GM23338 (cell line): ENCODE results near the gene UNC5B. TPM values are rescaled to one million over a fixed set of nuclear protein-coding genes. Genes with fewer than 3 reads are reported as not detected.

Experiments used
- ATAC-seq: fragments of 200-7000 bp; cut with Tn5 transposase; 3 replicates; pipeline ENCODE4 v1.9.1; 2020
- DNase-seq: peaks from one replicate; pipeline ENCODE4 v3.0.0-alpha.2; 2015; ENCODE audit warnings: low spot score
- H2AFZ ChIP-seq: fragments of 200-600 bp; sonication (generic); 2 replicates; pipeline ENCODE4 v1.8.0; 2016; ENCODE audit warnings: antibody characterized with exemption, mild to moderate bottlenecking, moderate library complexity
- H3F3A ChIP-seq: fragments of 200-600 bp; sonication (generic); replicated peaks from 2 replicates; pipeline ENCODE4 v1.8.0; 2017; ENCODE audit warnings: antibody characterized with exemption, mixed run types, low read depth
- H3K27ac ChIP-seq: fragments of 200-600 bp; sonication (generic); 2 replicates; pipeline ENCODE4 v1.6.1; 2016; ENCODE audit warnings: low read depth
- H3K27me3 ChIP-seq: fragments of 200-600 bp; sonication (generic); 2 replicates; pipeline ENCODE4 v1.8.0; 2016; ENCODE audit warnings: mild to moderate bottlenecking, mixed run types, moderate library complexity; ENCODE audit not compliant: insufficient read depth
- H3K36me3 ChIP-seq: fragments of 200-600 bp; sonication (generic); 2 replicates; pipeline ENCODE4 v1.8.0; 2016; ENCODE audit warnings: mild to moderate bottlenecking; ENCODE audit not compliant: insufficient read depth
- H3K4me1 ChIP-seq: fragments of 200-600 bp; sonication (generic); 2 replicates; pipeline ENCODE4 v1.8.0; 2016; ENCODE audit warnings: mild to moderate bottlenecking, moderate library complexity; ENCODE audit not compliant: insufficient read depth
- H3K4me2 ChIP-seq: fragments of 200-600 bp; sonication (generic); 2 replicates; pipeline ENCODE4 v1.7.1; 2017; ENCODE audit warnings: mixed run types
- H3K4me3 ChIP-seq: fragments of 200-600 bp; sonication (generic); 2 replicates; pipeline ENCODE4 v1.6.1; 2016; ENCODE audit warnings: mixed run types
- H3K79me2 ChIP-seq: fragments of 200-600 bp; sonication (generic); replicated peaks from 2 replicates; pipeline ENCODE4 v1.8.0; 2017; ENCODE audit warnings: mild to moderate bottlenecking; ENCODE audit not compliant: insufficient read depth
- H3K9me2 ChIP-seq: fragments of 200-600 bp; sonication (generic); 2 replicates; pipeline ENCODE4 v1.8.0; 2017; ENCODE audit not compliant: insufficient read depth
- H4K20me1 ChIP-seq: fragments of 200-600 bp; sonication (generic); replicated peaks from 2 replicates; pipeline ENCODE4 v1.8.0; 2017; ENCODE audit warnings: mild to moderate bottlenecking; ENCODE audit not compliant: insufficient read depth
- H3K27ac Mint-ChIP-seq: 2 replicates; pipeline ENCODE4 v1.8.0; 2020; ENCODE audit warnings: inconsistent platforms, mild to moderate bottlenecking, moderate library complexity, mixed read lengths
- H3K27me3 Mint-ChIP-seq: 3 replicates; pipeline ENCODE4 v1.8.0; 2022; ENCODE audit warnings: low read depth, mild to moderate bottlenecking, moderate library complexity, mixed read lengths, inconsistent platforms; ENCODE audit not compliant: insufficient read depth, poor library complexity
- H3K36me3 Mint-ChIP-seq: 3 replicates; pipeline ENCODE4 v1.8.0; 2021; ENCODE audit warnings: low read depth, mild to moderate bottlenecking, inconsistent platforms, moderate library complexity, mixed read lengths
- H3K4me1 Mint-ChIP-seq: 3 replicates; pipeline ENCODE4 v1.8.0; 2020; ENCODE audit warnings: mild to moderate bottlenecking, inconsistent platforms, mixed read lengths
- H3K4me3 Mint-ChIP-seq: 3 replicates; pipeline ENCODE4 v1.8.0; 2021; ENCODE audit warnings: moderate library complexity, mild to moderate bottlenecking, inconsistent platforms, mixed read lengths
- H3K9me3 Mint-ChIP-seq: 3 replicates; pipeline ENCODE4 v1.8.0; 2020; ENCODE audit warnings: moderate library complexity, mild to moderate bottlenecking, inconsistent platforms, mixed read lengths
- CREB1 ChIP-seq: fragments of 250-450 bp; sonication (Bioruptor Pico); IDR thresholded peaks from 2 replicates; pipeline ENCODE4 v1.5.0; 2020; ENCODE audit warnings: low read depth, mild to moderate bottlenecking, moderate library complexity
- CTCF ChIP-seq, 2 experiments: fragments of 200-600 bp in 1 of 2; sonication (generic) in 1 of 2; conservative IDR thresholded peaks; 2 replicates each; pipeline versions ENCODE4 v1.5.1 to v1.6.1; 2016 to 2017; ENCODE audit warnings: antibody characterized with exemption in 2 of 2, low read depth in 2 of 2, mild to moderate bottlenecking in 2 of 2, moderate library complexity in 1 of 2
- ETS1 ChIP-seq: IDR thresholded peaks from 2 replicates; pipeline ENCODE4 v1.6.1; 2016; ENCODE audit warnings: antibody characterized with exemption
- EZH2 ChIP-seq: fragments of 200-600 bp; sonication (generic); IDR thresholded peaks from one replicate; pipeline ENCODE4 v1.8.0; 2017; ENCODE audit warnings: antibody characterized with exemption, mild to moderate bottlenecking, low read depth; ENCODE audit not compliant: unreplicated experiment
- EZH2phosphoT487 ChIP-seq: fragments of 200-600 bp; sonication (generic); IDR thresholded peaks from one replicate; pipeline ENCODE4 v1.8.1; 2018; ENCODE audit warnings: antibody characterized with exemption; ENCODE audit not compliant: unreplicated experiment
- JUNB ChIP-seq: IDR thresholded peaks from one replicate; pipeline ENCODE4 v1.6.1; 2016; ENCODE audit warnings: antibody characterized with exemption; ENCODE audit not compliant: unreplicated experiment
- STAT1 ChIP-seq: IDR thresholded peaks from one replicate; pipeline ENCODE4 v1.6.1; 2016; ENCODE audit warnings: antibody characterized with exemption; ENCODE audit not compliant: unreplicated experiment
- ZNF114 ChIP-seq: fragments of 250-450 bp; sonication (Bioruptor Pico); IDR thresholded peaks from 2 replicates; pipeline ENCODE4 v1.5.0; 2020; ENCODE audit warnings: mild to moderate bottlenecking, moderate library complexity
- ZNF462 ChIP-seq: fragments of 250-450 bp; sonication (Bioruptor Pico); IDR thresholded peaks from 2 replicates; pipeline ENCODE4 v1.5.0; 2020; ENCODE audit warnings: mild to moderate bottlenecking, moderate library complexity
- polyA plus RNA-seq: library from polyadenylated mRNA; unstranded; fragments of >200 nt; fragmentation: Nextera tagmentation; extraction: Ambion mirVana; gene quantifications from 2 replicates; pipeline ENCODE4 v1.2.1, GENCODE V29; 2016
- total RNA-seq: library from RNA; depleted of rRNA; stranded (reverse); fragments of >200 nt; shearing (Covaris generic); gene quantifications from 2 replicates; pipeline ENCODE4 v1.2.3, GENCODE V29; 2014

UNC5B gene
- total and polyA plus RNA-seq, 2 experiments from 2014 or later: 8.0 to 31.2 TPM

GRCh38 chr10:71255550-71255807 lies 43.1 kb downstream of the UNC5B start:
- peaks cover 19% of the 10 kb centered on the region for H3K79me2 ChIP-seq

GRCh38 chr10:71255808-71256660 lies 43.7 kb downstream of the UNC5B start:
- H3K27me3 Mint-ChIP-seq: peaks cover 10% of the 10 kb centered on the region
- peaks cover 29% of the 10 kb centered on the region for H3K4me1 ChIP-seq
- H4K20me1 ChIP-seq: peaks cover 2% of the 10 kb centered on the region
- no peaks in the 10 kb centered on the region for H3F3A ChIP-seq
- no peaks in the 10 kb centered on the region for H3K9me3 Mint-ChIP-seq
- no peak overlapping the region for H3K27ac ChIP-seq
- H2AFZ ChIP-seq: no peak overlapping the region
- H3K4me1 Mint-ChIP-seq: peaks cover 61% of the 10 kb centered on the region
- DNase-seq: no peak
- ATAC-seq: no peak
- H3K36me3 ChIP-seq: no peaks in the 10 kb centered on the region
- H3K36me3 Mint-ChIP-seq: no peaks in the 10 kb centered on the region; the same call in 1 of the 3 replicates
- H3K27me3 ChIP-seq: no peaks in the 10 kb centered on the region
- no peak overlapping the region for H3K4me3 Mint-ChIP-seq
- peaks cover 19% of the 10 kb centered on the region for H3K79me2 ChIP-seq
- no peaks in the 10 kb centered on the region for H3K9me2 ChIP-seq
- no peak overlapping the region for H3K4me2 ChIP-seq
- H3K27ac Mint-ChIP-seq: no peak overlapping the region
- H3K4me3 ChIP-seq: no peak overlapping the region
- no peak for TF ChIP-seq STAT1
- no peak for TF ChIP-seq JUNB
- TF ChIP-seq EZH2phosphoT487: no peak
- no peak for TF ChIP-seq ZNF462
- TF ChIP-seq EZH2: no peak
- no peak for TF ChIP-seq ETS1
- no peak for TF ChIP-seq CTCF (conservative IDR thresholded peaks at IDR 0.05; ENCODE audit: low read depth in 2 of 2)

More at GRCh38 chr10:71255550-71255807, 43.1 kb downstream of the UNC5B start:
- no peak overlapping the region for H2AFZ ChIP-seq
- TF ChIP-seq ETS1 (no peak), EZH2phosphoT487 (no peak), ZNF114 (no peak), JUNB (no peak), CREB1 (no peak)
- no peak for ATAC-seq
- H3K4me2 ChIP-seq: no peak overlapping the region
- no peak for DNase-seq
- no peaks in the 10 kb centered on the region for H3K9me2 ChIP-seq
- H3K27me3 Mint-ChIP-seq: peaks cover 10% of the 10 kb centered on the region
- H3K4me3 Mint-ChIP-seq: no peak overlapping the region
- no peak overlapping the region for H3K4me3 ChIP-seq
- peaks cover 2% of the 10 kb centered on the region for H4K20me1 ChIP-seq
- H3K36me3 ChIP-seq: no peaks in the 10 kb centered on the region
- no peaks in the 10 kb centered on the region for H3K27me3 ChIP-seq
- H3K4me1 ChIP-seq: peaks cover 24% of the 10 kb centered on the region
- H3K4me1 Mint-ChIP-seq: peaks cover 59% of the 10 kb centered on the region
- no peaks in the 10 kb centered on the region for H3F3A ChIP-seq
- no peaks in the 10 kb centered on the region; the same call in 1 of the 3 replicates for H3K36me3 Mint-ChIP-seq
- no peaks in the 10 kb centered on the region for H3K9me3 Mint-ChIP-seq
- H3K27ac ChIP-seq: no peak overlapping the region
- H3K27ac Mint-ChIP-seq: no peak overlapping the region
